HL-60 (cell line): ENCODE results near the gene FHDC1.

Experiments
- POLR2AphosphoS5 ChIP-seq: IDR thresholded peaks from 2 replicates; pipeline ENCODE4 v1.6.1; 2012; ENCODE audit warnings: low read depth
- SPI1 ChIP-seq: IDR thresholded peaks from 2 replicates; pipeline ENCODE4 v1.6.1; 2012; ENCODE audit warnings: low read depth, mild to moderate bottlenecking, borderline replicate concordance
- TF ChIP-seq, protein P1 (sequence below): IDR thresholded peaks from one replicate; pipeline ENCODE4 v1.5.1; 2011; ENCODE audit warnings: low read length, control low read depth, inconsistent platforms; ENCODE audit not compliant: insufficient read depth
- TF ChIP-seq, protein P2 (sequence below): IDR thresholded peaks from 2 replicates; pipeline ENCODE4 v1.6.1; 2012; ENCODE audit warnings: low read depth; ENCODE audit not compliant: insufficient replicate concordance

GRCh38 chr4:152974468-152975379, 38.6 kb downstream of the FHDC1 start:
- TF ChIP-seq POLR2AphosphoS5 (no peak), SPI1 (no peak)
- TF ChIP-seq, protein P1, sequence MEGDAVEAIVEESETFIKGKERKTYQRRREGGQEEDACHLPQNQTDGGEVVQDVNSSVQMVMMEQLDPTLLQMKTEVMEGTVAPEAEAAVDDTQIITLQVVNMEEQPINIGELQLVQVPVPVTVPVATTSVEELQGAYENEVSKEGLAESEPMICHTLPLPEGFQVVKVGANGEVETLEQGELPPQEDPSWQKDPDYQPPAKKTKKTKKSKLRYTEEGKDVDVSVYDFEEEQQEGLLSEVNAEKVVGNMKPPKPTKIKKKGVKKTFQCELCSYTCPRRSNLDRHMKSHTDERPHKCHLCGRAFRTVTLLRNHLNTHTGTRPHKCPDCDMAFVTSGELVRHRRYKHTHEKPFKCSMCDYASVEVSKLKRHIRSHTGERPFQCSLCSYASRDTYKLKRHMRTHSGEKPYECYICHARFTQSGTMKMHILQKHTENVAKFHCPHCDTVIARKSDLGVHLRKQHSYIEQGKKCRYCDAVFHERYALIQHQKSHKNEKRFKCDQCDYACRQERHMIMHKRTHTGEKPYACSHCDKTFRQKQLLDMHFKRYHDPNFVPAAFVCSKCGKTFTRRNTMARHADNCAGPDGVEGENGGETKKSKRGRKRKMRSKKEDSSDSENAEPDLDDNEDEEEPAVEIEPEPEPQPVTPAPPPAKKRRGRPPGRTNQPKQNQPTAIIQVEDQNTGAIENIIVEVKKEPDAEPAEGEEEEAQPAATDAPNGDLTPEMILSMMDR = no peak
- TF ChIP-seq, protein P2, sequence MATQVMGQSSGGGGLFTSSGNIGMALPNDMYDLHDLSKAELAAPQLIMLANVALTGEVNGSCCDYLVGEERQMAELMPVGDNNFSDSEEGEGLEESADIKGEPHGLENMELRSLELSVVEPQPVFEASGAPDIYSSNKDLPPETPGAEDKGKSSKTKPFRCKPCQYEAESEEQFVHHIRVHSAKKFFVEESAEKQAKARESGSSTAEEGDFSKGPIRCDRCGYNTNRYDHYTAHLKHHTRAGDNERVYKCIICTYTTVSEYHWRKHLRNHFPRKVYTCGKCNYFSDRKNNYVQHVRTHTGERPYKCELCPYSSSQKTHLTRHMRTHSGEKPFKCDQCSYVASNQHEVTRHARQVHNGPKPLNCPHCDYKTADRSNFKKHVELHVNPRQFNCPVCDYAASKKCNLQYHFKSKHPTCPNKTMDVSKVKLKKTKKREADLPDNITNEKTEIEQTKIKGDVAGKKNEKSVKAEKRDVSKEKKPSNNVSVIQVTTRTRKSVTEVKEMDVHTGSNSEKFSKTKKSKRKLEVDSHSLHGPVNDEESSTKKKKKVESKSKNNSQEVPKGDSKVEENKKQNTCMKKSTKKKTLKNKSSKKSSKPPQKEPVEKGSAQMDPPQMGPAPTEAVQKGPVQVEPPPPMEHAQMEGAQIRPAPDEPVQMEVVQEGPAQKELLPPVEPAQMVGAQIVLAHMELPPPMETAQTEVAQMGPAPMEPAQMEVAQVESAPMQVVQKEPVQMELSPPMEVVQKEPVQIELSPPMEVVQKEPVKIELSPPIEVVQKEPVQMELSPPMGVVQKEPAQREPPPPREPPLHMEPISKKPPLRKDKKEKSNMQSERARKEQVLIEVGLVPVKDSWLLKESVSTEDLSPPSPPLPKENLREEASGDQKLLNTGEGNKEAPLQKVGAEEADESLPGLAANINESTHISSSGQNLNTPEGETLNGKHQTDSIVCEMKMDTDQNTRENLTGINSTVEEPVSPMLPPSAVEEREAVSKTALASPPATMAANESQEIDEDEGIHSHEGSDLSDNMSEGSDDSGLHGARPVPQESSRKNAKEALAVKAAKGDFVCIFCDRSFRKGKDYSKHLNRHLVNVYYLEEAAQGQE = no peak
